HG03571 (cell line): ENCODE data around the gene ARHGAP45.

Experiments used
- ATAC-seq: cut with Tn5 transposase; IDR thresholded peaks from one replicate; pipeline ENCODE4 v1.9.1; 2021; ENCODE audit not compliant: unreplicated experiment

Gene ARHGAP45

DNA sequence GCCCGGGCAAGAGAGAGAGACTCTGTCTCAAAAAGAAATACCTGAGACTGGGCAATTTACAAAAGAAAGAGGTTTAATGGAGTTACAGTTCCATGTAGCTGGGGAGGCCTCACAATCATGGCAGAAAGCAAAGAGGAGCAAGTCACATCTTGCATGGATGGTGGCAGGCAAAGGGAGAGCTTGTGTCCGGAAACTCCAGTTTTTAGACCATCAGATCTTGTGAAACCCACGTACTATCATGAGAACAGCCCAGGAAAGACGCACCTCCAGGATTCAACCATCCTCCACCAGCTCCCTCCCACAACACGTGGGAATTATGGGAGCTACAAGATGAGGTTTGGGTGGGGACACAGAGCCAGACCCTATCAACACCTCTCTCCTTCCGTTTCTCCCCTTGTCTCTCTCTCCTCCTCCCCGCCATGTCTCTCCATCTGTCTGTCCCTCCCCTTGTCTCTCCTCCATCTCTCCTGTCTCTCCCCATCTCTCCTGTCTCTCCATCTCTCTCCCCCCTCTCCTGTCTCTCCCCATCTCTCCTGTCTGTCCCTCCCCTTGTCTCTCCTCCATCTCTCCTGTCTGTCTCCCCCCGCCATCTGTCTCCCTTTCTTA lies 18.2 kb downstream of the ARHGAP45 start:
- ATAC-seq: no peak

- no peak for ATAC-seq
Observed at GRCh38 chr19:1085676-1086442, 18.9 kb downstream of the ARHGAP45 start.

- no peak for ATAC-seq
Observed at GRCh38 chr19:1086613-1087012, 19.6 kb downstream of the ARHGAP45 start.

GRCh38 chr19:1087813-1088415 lies 20.9 kb downstream of the ARHGAP45 start:
- ATAC-seq: no peak

- no peak for ATAC-seq
Observed at GRCh38 chr19:1088416-1089010, 21.5 kb downstream of the ARHGAP45 start.

- no peak for ATAC-seq
Observed at GRCh38 chr19:1089126-1089771, 22.3 kb downstream of the ARHGAP45 start.

DNA sequence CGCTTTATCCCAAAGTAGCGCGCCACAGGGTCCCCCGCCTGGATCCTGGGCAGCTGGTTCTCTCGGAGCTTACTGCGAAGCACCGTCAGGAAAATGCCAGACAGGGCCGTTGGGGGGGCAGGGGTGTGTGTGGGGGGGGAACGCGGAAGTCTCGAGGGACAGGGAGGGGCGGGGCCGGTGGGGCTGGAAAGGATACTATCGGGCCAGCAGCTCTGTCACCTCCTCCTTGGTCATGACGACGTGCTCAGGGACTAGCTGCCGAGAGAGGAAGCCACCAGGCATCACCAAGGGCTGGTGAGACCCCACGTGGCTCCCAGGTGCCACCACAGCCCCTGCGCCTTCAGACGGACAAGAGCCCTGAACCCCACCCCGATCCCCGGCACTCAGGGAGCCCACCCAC lies 22.9 kb downstream of the ARHGAP45 start:
- ATAC-seq: no peak

DNA sequence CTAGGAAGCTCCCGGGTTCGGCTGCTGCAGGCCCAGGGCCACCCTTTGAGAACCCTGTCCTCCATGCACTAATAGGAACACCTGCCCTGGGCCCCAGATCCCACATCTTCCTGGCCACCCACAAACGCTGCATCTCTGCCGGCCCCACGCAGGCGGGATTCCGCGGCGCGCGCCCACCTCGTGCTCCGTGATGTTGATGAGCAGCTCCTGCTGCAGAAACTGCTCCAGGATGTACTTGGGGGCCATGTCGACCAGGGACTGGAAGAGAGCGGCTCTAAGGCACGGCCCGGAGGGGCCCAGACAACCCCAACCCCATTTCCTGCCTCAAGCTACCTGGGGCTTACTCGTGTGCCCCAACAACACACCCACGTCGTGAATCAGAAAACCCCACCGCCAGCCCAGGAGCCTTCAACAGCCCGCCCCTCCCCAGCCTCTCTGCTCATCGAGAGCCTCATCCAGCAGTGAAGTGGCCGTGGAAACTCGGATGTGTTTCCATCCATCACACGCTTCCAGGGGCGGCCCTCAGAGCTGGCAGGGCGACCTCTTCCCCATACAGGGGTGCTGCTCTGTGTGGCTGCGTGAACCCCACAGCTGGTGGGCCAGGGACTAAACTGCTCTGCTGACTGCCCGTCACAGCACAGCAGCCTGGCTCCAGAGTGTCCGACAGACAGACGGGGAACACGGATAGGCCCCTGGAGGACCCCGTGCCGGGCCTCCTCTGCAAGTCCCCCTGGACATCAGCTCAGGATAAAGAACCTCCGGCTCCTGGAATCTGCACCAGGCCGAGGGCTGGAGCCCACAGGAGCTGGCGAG lies 24.0 kb downstream of the ARHGAP45 start:
- no peak for ATAC-seq

- no peak for ATAC-seq
Observed at GRCh38 chr19:1091544-1092175, 24.7 kb downstream of the ARHGAP45 start.

DNA sequence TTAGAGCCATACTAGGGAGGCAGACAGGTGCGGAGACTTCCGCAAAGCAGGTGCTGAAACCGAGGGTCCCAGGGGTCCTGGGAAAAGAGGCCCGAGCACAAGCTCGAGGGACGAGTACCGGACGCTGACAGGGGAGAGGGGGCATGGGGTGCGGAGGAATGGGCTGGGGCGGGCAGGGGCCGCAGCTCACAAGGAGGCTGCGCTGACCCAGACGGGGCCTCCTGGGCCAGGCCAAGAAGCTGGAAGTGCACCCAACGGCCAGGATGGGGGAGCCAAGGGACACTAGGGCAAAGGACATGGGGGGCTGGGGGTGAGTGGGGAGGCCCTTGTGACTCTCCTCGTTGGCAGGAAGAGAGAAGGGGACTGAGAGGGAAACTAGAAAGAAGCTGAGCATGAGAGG lies 26.4 kb downstream of the ARHGAP45 start:
- no peak for ATAC-seq

- ATAC-seq: no peak
Observed at GRCh38 chr19:1093811-1094553, 27.0 kb downstream of the ARHGAP45 start.

- no peak for ATAC-seq
Observed at GRCh38 chr19:1094655-1094977, 27.6 kb downstream of the ARHGAP45 start.

DNA sequence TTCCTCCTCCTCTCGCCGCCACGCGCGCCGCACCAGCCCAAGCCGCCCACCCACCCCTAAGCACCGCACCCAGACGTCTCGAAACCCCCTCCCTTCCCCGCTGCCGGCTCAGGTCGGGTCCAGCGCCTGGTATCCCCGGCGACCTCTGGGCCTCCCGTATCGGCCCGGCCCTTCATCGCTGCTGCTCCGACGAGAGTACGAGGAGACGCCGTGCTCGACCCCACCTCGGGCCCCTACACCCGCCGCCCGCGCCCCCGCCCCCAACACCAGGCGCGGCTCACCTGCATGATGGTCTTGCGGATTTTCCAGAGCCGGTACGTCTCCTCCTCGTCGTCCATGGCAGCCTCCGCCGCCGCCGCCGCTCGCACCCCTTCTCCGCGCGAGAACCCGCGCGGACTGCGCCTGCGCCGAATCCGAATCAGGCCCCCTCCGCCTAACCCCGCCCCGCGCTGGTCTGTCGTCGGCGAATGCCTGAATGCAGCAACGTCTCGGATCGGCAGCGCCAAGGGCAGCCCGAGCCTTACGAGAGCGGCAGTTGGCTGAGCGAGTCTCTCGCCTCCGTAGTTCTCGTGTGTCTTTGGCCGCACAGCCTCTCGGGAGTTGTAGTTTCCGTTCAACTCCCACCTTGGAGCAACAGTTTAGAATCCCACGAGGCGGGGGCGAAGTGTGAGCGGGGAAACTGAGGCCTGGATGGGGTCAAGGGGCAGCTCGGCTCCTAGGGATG lies 28.2 kb downstream of the ARHGAP45 start, which contains the start of gene POLR2E:
Gene POLR2E (minus strand): TSS at position 398 of the 724 bp plus-strand sequence. CDS start 60 bp downstream, at position 338.
- ATAC-seq: peak; percentile 73

DNA sequence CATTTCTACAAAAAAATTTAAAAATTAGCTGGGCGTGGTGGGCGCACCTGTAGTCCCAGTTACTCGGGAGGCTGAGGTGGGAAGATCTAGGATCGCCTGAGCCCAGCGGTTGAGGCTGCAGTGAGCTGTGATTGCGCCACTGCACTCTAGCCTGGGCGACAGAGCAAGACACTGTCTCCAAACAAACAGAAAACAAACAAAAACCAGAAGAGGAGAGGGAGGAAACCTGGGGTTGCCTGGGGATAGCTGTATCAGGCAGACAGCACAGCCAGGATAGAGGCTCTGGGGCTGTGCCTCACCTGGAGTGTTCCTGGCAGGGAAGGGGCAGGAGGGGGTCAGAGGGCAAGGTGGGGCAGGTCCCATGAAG lies 30.8 kb downstream of the ARHGAP45 start:
- ATAC-seq: no peak

DNA sequence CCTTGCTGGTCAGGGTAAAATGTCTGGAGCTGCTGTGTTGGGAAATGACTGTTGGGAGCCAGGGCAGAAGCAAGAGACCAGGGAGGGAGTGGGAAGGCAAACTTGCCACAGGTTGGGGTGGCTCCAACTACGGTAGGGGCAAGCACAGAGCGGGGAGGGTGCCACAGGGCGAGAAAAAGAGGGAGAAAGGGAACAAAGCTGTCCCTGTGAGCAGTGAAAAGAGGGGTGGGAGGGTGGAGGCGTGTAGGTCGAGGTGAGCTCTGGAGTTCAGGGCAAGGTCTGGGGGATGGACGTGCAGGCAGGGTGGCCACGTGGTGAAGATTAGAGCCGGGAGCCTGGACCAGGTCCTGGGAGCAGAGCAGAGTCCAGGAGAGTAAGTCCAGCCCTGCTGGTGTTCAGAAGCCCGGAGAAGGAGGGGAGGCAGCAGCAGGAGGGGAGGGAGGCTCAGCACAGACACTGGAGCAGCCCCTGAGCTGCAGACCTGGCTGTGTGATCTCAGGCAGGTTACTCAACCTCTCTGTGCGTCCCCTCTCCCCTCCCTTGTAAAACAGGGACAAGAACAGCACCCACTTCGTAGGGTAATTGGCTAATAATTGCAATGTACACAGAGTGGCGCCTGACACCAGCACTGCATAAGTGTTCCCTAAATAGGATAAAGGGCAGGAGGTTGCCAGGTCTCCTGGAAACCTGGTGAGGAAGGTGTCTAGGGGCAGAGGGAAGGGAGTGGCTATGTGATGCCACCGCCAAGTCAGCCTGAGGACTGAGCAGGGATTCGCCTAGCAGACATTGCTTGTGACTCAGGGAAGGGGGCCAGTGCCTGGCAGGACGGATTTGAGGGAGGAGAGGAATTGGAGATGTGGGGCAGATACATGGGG lies 31.4 kb downstream of the ARHGAP45 start:
- no peak for ATAC-seq

GRCh38 chr19:1101337-1101698 lies 34.4 kb downstream of the ARHGAP45 start:
- ATAC-seq: no peak

DNA sequence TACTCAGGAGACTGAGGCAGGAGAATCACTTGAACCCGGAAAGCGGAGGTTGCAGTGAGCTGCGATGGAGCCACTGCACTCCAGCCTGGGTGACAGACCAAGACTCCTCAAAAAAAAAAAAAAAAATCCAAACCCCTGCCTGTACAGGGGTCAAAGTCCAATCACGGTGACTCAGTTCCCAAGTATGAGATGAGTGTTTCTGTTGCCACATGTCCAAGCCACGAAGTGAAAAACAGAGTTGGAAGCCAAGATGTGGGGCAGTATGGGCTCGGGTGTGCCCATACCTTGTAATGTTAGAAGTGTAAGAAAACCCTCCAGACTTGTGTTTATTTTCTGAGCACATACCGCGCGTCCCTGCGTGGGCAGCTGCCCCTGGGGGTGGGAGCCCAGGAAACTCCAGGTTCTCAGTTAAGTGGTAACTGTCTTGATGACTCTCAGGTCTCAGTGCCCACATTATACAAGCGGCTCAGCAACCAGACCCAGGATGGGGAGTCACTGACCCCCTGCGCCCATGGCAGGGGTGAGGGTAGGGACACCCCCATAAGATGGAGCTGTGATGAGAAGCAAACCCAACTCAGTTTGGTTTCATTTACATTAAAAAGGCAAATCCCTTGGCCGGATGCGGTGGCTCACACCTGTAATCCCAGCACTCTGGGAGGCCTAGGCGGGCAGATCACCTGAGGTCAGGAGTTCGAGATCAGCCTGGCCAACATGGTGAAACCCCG lies 35.6 kb downstream of the ARHGAP45 start:
- no peak for ATAC-seq
